Gastroesophageal sphincter (tissue), 3 donors: ENCODE measurements around the gene APOL1.
"Not testable (repeated sequence)": the region's sequence is repeated elsewhere in the genome, so short reads cannot be mapped to it uniquely, and the experiment has no call there.

ENCODE experiments used
- CTCF ChIP-seq, 4 experiments: fragments of 200-600 bp in 2 of 4; fragments of 450-650 bp in 2 of 4; sonication (generic) in 1 of 4; IDR thresholded peaks; one replicate each; pipeline ENCODE4 v1.5.1; 2017 to 2019; ENCODE audit warnings: antibody characterized with exemption in 4 of 4, mild to moderate bottlenecking in 2 of 4, moderate library complexity in 2 of 4
- POLR2A ChIP-seq, 2 donors: fragments of 450-650 bp; IDR thresholded peaks; one replicate each; pipeline ENCODE4 v1.6.1; 2017; ENCODE audit warnings: antibody characterized with exemption in 2 of 2, mild to moderate bottlenecking in 2 of 2, moderate library complexity in 1 of 2

- TF ChIP-seq POLR2A, CTCF (IDR thresholded peaks at IDR 0.05): not testable (repeated sequence)
Observed at GRCh38 chr22:36203441-36203840, 49.5 kb upstream of the APOL1 start.
